ENCODE results near the gene LMBR1. TPM values are rescaled to one million over a fixed set of nuclear protein-coding genes. Genes with fewer than 3 reads are reported as not detected.
"Not testable (repeated sequence)": the region's sequence is repeated elsewhere in the genome, so short reads cannot be mapped to it uniquely, and the experiment has no call there.

Gene LMBR1
- total RNA-seq, 1 experiment from 2014 or later: 91.1 TPM

GRCh38 chr7:156929789-156930539 is 37.0 kb upstream of the LMBR1 start:
- Mint-ChIP-seq H3K4me1 (ENCODE audit: low read depth, unreplicated experiment) (peaks cover 20% of the 10 kb centered on the region), H3K36me3 (ENCODE audit: insufficient read depth, unreplicated experiment) (no peaks in the 10 kb centered on the region), H3K4me3 (ENCODE audit: low read depth, unreplicated experiment) (no peak overlapping the region), H3K27me3 (ENCODE audit: unreplicated experiment) (peaks cover 19% of the 10 kb centered on the region), H3K9me3 (ENCODE audit: low read depth, unreplicated experiment) (no peaks in the 10 kb centered on the region), H3K27ac (ENCODE audit: unreplicated experiment) (no peak overlapping the region)
- no peak for DNase-seq
- TF ChIP-seq, protein P1, sequence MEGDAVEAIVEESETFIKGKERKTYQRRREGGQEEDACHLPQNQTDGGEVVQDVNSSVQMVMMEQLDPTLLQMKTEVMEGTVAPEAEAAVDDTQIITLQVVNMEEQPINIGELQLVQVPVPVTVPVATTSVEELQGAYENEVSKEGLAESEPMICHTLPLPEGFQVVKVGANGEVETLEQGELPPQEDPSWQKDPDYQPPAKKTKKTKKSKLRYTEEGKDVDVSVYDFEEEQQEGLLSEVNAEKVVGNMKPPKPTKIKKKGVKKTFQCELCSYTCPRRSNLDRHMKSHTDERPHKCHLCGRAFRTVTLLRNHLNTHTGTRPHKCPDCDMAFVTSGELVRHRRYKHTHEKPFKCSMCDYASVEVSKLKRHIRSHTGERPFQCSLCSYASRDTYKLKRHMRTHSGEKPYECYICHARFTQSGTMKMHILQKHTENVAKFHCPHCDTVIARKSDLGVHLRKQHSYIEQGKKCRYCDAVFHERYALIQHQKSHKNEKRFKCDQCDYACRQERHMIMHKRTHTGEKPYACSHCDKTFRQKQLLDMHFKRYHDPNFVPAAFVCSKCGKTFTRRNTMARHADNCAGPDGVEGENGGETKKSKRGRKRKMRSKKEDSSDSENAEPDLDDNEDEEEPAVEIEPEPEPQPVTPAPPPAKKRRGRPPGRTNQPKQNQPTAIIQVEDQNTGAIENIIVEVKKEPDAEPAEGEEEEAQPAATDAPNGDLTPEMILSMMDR (IDR thresholded peaks at IDR 0.05; ENCODE audit: unreplicated experiment): no peak
- intact Hi-C loops (cut with micrococcal nuclease; ENCODE audit: unreplicated experiment): no loop called here
- CTCF ChIA-PET: interaction anchor here (0.6 kb wide), 1 partner anchor 100 kb away, joined by 3 read pairs; no protein-coding TSS in a partner anchor
- BruUV-seq (replicated peaks): no TSS peak

DNA sequence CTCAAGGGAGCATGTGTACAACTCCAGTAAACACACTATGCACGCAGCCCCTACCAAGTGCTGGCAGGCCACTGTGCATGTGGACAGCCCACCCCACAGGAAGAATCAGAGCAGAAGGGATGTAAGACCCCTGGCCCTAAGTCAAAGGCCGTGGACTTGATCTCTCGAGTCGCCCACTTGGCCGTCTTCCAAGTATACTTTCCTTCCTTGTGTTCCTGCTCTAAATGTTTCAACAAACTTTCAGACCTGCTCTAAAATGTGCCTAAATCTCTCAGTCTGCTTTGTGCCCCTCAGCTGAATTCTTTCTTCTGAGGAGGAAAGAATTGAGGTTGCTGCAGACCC is 35.4 kb upstream of the LMBR1 start:
- Mint-ChIP-seq H3K27me3 (ENCODE audit: unreplicated experiment) (peaks cover 19% of the 10 kb centered on the region), H3K9me3 (ENCODE audit: low read depth, unreplicated experiment) (no peaks in the 10 kb centered on the region), H3K4me1 (ENCODE audit: low read depth, unreplicated experiment) (peaks cover 20% of the 10 kb centered on the region), H3K4me3 (ENCODE audit: low read depth, unreplicated experiment) (no peak overlapping the region), H3K36me3 (ENCODE audit: insufficient read depth, unreplicated experiment) (no peaks in the 10 kb centered on the region), H3K27ac (ENCODE audit: unreplicated experiment) (no peak overlapping the region)
- DNase-seq: no peak
- intact Hi-C loops (cut with micrococcal nuclease; ENCODE audit: unreplicated experiment): no loop called here
- CTCF ChIA-PET: no interaction called here
- BruUV-seq (replicated peaks): no TSS peak
- TF ChIP-seq, protein P1 (IDR thresholded peaks at IDR 0.05; ENCODE audit: unreplicated experiment): no peak

DNA sequence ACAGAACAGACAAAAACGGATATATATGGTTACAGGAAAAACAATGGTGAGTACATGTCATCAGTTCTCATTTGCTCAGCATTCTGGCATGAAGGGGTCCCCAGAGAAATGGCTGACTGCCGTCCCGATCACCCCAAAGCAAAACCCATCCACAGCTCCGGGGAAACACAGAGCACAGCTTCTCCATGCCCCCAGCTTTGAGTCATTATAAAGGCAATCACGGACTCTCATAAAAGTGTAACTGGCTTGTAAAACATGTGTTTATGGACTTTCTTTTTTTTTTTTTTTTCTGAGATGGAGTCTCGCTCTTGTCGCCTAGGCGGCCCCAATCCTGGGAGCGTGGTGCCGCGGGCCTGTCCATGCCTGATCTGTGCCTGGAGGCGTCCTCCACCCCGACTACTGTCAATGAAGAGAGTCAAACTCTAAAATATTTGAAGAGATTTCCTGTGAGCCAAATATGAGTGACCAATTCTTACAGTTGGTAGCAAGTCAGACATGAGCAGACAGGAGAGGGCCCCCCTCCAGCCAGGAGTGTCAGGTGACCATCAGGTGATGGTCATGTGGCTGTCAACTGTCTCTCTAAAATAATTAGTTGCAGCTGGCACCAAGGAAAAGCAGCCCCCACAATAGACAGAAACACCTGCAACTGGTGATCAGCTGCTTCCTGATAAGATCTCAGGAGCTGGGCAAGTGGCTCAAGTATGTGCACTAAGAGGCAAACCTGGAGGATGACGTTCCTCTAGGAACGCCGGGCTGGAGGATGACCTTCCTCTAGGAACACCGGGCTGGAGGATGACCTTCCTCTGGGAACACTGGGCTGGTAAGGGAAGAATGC is 34.8 kb upstream of the LMBR1 start:
- no peak overlapping the region for H3K27ac Mint-ChIP-seq (ENCODE audit: unreplicated experiment)
- CTCF ChIA-PET: no interaction called here
- H3K4me3 Mint-ChIP-seq (ENCODE audit: low read depth, unreplicated experiment): no peak overlapping the region
- no TSS peak for BruUV-seq (replicated peaks)
- H3K4me1 Mint-ChIP-seq (ENCODE audit: low read depth, unreplicated experiment): peaks cover 20% of the 10 kb centered on the region
- no peaks in the 10 kb centered on the region for H3K9me3 Mint-ChIP-seq (ENCODE audit: low read depth, unreplicated experiment)
- no peaks in the 10 kb centered on the region for H3K36me3 Mint-ChIP-seq (ENCODE audit: insufficient read depth, unreplicated experiment)
- intact Hi-C loops (cut with micrococcal nuclease; ENCODE audit: unreplicated experiment): no loop called here
- TF ChIP-seq, protein P1 (IDR thresholded peaks at IDR 0.05; ENCODE audit: unreplicated experiment): no peak
- no peak for DNase-seq
- H3K27me3 Mint-ChIP-seq (ENCODE audit: unreplicated experiment): peaks cover 24% of the 10 kb centered on the region

DNA sequence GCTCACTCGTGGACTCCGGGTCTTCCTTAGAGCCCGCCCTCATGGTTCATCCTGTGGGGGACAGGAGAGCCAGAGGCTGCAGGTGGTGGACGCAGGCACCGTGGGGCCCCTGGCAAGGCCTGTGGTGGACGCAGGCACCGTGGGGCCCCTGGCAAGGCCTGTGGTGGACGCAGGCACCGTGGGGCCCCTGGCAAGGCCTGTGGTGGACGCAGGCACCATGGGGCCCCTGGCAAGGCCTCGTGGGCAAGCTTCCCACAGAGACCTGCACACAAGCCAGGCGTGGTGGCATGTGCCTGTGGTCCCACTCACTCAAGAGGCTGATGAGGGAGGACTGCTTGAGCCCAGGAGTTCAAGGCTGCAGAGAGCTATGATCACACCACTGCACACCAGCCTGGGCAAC is 32.8 kb upstream of the LMBR1 start:
- intact Hi-C loops (cut with micrococcal nuclease; ENCODE audit: unreplicated experiment); H3K4me1 Mint-ChIP-seq (ENCODE audit: low read depth, unreplicated experiment); H3K27ac Mint-ChIP-seq (ENCODE audit: unreplicated experiment); BruUV-seq (replicated peaks); CTCF ChIA-PET; H3K9me3 Mint-ChIP-seq (ENCODE audit: low read depth, unreplicated experiment); DNase-seq; H3K4me3 Mint-ChIP-seq (ENCODE audit: low read depth, unreplicated experiment); H3K36me3 Mint-ChIP-seq (ENCODE audit: insufficient read depth, unreplicated experiment): not testable (repeated sequence)
- H3K27me3 Mint-ChIP-seq (ENCODE audit: unreplicated experiment): peaks cover 33% of the 10 kb centered on the region

GRCh38 chr7:156922304-156922703 is 29.3 kb upstream of the LMBR1 start:
- H3K4me1 Mint-ChIP-seq (ENCODE audit: low read depth, unreplicated experiment); H3K27ac Mint-ChIP-seq (ENCODE audit: unreplicated experiment); H3K9me3 Mint-ChIP-seq (ENCODE audit: low read depth, unreplicated experiment); DNase-seq; intact Hi-C loops (cut with micrococcal nuclease; ENCODE audit: unreplicated experiment); H3K4me3 Mint-ChIP-seq (ENCODE audit: low read depth, unreplicated experiment); CTCF ChIA-PET; H3K36me3 Mint-ChIP-seq (ENCODE audit: insufficient read depth, unreplicated experiment); BruUV-seq (replicated peaks): not testable (repeated sequence)
- peaks cover 30% of the 10 kb centered on the region for H3K27me3 Mint-ChIP-seq (ENCODE audit: unreplicated experiment)

DNA sequence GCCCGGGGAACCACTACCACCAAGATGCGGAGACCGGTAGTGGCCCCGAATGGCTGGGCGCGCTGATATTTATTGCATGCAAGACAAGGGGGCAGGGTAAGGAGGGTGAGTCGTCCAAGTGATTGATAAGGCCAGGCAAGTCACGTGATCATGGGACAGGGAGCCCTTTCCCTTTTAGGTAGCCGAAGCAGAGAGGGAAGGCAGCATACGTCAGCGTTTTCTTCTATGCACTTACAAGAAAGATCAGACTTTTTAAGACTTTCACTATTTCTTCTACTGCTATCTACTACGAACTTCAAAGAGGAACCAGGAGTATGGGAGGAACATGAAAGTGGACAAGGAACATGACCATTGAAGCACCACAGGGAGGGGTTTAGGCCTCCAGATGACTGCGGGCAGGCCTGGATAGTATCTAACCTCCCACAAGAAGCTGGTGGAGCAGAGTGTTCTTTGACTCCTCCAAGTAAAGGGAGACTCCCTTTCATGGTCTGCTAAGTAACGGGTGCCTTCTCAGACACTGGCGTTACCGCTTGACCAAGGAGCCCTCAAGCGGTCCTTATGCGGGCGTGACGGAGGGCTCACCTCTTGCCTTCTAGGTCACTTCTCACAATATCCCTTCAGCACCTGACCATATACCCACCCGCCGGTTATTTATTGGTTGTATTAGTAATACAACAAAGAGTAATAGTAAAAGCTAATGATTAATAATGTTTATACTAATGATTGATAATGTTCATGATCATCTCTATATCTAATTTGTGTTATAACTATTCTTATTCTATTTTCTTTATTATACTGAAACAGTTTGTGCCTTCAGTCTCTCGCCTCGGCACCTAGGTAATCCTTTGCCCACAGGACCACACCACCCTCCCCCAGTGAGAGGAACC is 27.7 kb upstream of the LMBR1 start:
- H3K36me3 Mint-ChIP-seq (ENCODE audit: insufficient read depth, unreplicated experiment); H3K4me3 Mint-ChIP-seq (ENCODE audit: low read depth, unreplicated experiment); CTCF ChIA-PET; H3K4me1 Mint-ChIP-seq (ENCODE audit: low read depth, unreplicated experiment); H3K9me3 Mint-ChIP-seq (ENCODE audit: low read depth, unreplicated experiment); H3K27ac Mint-ChIP-seq (ENCODE audit: unreplicated experiment); DNase-seq; intact Hi-C loops (cut with micrococcal nuclease; ENCODE audit: unreplicated experiment); BruUV-seq (replicated peaks): not testable (repeated sequence)
- H3K27me3 Mint-ChIP-seq (ENCODE audit: unreplicated experiment): peaks cover 30% of the 10 kb centered on the region

Measured in Calu3 (cell line).